Smooth muscle cell (in vitro differentiated cells): Measurements from ENCODE around the gene DAPP1. TPM values are rescaled to one million over a fixed set of nuclear protein-coding genes. Genes with fewer than 3 reads are reported as not detected.

ENCODE experiments used
- DNase-seq: peaks from one replicate; lab custom pipeline; 2025; ENCODE audit not compliant: unreplicated experiment; lab: John Stamatoyannopoulos, UW
- H2AFZ ChIP-seq: fragments of 200-600 bp; sonication (generic); 2 replicates; pipeline ENCODE4 v1.6.0; 2016; ENCODE audit warnings: antibody characterized with exemption, low read depth, mild to moderate bottlenecking
- H3F3A ChIP-seq: fragments of 200-600 bp; sonication (generic); 2 replicates; pipeline ENCODE4 v1.6.0; 2017; ENCODE audit warnings: antibody characterized with exemption, low read depth
- H3K27ac ChIP-seq: fragments of 200-600 bp; sonication (generic); 2 replicates; pipeline ENCODE4 v1.5.1; 2016; ENCODE audit warnings: low read depth, mild to moderate bottlenecking
- H3K27me3 ChIP-seq: fragments of 200-600 bp; sonication (generic); 2 replicates; pipeline ENCODE4 v1.6.1; 2016; ENCODE audit warnings: low read depth, mild to moderate bottlenecking
- H3K36me3 ChIP-seq: fragments of 200-600 bp; sonication (generic); 2 replicates; pipeline ENCODE4 v1.5.1; 2016; ENCODE audit warnings: low read depth
- H3K4me1 ChIP-seq: fragments of 200-600 bp; sonication (generic); 2 replicates; pipeline ENCODE4 v1.5.1; 2016; ENCODE audit warnings: low read depth
- H3K4me2 ChIP-seq: fragments of 200-600 bp; sonication (generic); 2 replicates; pipeline ENCODE4 v1.6.0; 2016; ENCODE audit warnings: mild to moderate bottlenecking
- H3K4me3 ChIP-seq: fragments of 200-600 bp; sonication (generic); 2 replicates; pipeline ENCODE4 v1.5.1; 2016; ENCODE audit warnings: mild to moderate bottlenecking
- H3K79me2 ChIP-seq: fragments of 200-600 bp; sonication (generic); 2 replicates; pipeline ENCODE4 v1.6.0; 2016; ENCODE audit warnings: low read depth, mild to moderate bottlenecking
- H3K9ac ChIP-seq: fragments of 200-600 bp; sonication (generic); 2 replicates; pipeline ENCODE4 v1.6.0; 2016; ENCODE audit warnings: low read depth
- H3K9me3 ChIP-seq: fragments of 200-600 bp; sonication (generic); replicated peaks from 2 replicates; pipeline ENCODE4 v1.5.1; 2016; ENCODE audit warnings: low read depth
- H4K20me1 ChIP-seq: fragments of 200-600 bp; sonication (generic); 2 replicates; pipeline ENCODE4 v1.6.0; 2016; ENCODE audit warnings: low read depth
- WGBS: methylation state at CpG from one replicate; pipeline ENCODE4 v1.1.7; 2016; ENCODE audit warnings: low lambda C conversion rate; 5-methylcytosine and 5-hydroxymethylcytosine counted together
- polyA plus RNA-seq: library from polyadenylated mRNA; unstranded; fragments of >200 nt; fragmentation: Nextera tagmentation; extraction: Ambion mirVana; gene quantifications from 2 replicates; pipeline ENCODE4 v1.2.1, GENCODE V29; 2016
- total RNA-seq: library from RNA; depleted of rRNA; stranded (reverse); fragments of >200 nt; gene quantifications from 2 replicates; pipeline ENCODE4 v1.2.3, GENCODE V29; 2014
- TF ChIP-seq, protein P1 (sequence below): fragments of 200-600 bp; sonication (generic); IDR thresholded peaks from 2 replicates; pipeline ENCODE4 v1.5.1; 2017; ENCODE audit warnings: borderline replicate concordance, mild to moderate bottlenecking, antibody characterized with exemption; ENCODE audit not compliant: insufficient read depth, poor library complexity, severe bottlenecking

DAPP1 gene
- total and polyA plus RNA-seq, 2 experiments from 2014 or later = 1.0 to 7.9 TPM

GRCh38 chr4:99803566-99804101 lies 13.0 kb upstream of the DAPP1 start:
- DNase-seq = no peak
- no peaks in the 10 kb centered on the region for H4K20me1 ChIP-seq
- TF ChIP-seq, protein P1, sequence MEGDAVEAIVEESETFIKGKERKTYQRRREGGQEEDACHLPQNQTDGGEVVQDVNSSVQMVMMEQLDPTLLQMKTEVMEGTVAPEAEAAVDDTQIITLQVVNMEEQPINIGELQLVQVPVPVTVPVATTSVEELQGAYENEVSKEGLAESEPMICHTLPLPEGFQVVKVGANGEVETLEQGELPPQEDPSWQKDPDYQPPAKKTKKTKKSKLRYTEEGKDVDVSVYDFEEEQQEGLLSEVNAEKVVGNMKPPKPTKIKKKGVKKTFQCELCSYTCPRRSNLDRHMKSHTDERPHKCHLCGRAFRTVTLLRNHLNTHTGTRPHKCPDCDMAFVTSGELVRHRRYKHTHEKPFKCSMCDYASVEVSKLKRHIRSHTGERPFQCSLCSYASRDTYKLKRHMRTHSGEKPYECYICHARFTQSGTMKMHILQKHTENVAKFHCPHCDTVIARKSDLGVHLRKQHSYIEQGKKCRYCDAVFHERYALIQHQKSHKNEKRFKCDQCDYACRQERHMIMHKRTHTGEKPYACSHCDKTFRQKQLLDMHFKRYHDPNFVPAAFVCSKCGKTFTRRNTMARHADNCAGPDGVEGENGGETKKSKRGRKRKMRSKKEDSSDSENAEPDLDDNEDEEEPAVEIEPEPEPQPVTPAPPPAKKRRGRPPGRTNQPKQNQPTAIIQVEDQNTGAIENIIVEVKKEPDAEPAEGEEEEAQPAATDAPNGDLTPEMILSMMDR = no peak
- H3K27me3 ChIP-seq = no peaks in the 10 kb centered on the region
- no peak overlapping the region for H3K27ac ChIP-seq
- H3K36me3 ChIP-seq = no peaks in the 10 kb centered on the region
- 84% methylated on average over 4 of the region's 4 CpGs for WGBS
- no peaks in the 10 kb centered on the region for H3K9me3 ChIP-seq
- H3K9ac ChIP-seq = no peak overlapping the region
- no peak overlapping the region for H2AFZ ChIP-seq
- no peaks in the 10 kb centered on the region for H3K4me1 ChIP-seq
- H3K4me3 ChIP-seq = no peak overlapping the region
- no peaks in the 10 kb centered on the region for H3F3A ChIP-seq
- H3K4me2 ChIP-seq = no peak overlapping the region
- H3K79me2 ChIP-seq = no peaks in the 10 kb centered on the region

- H3K4me1 ChIP-seq = no peaks in the 10 kb centered on the region
- no peaks in the 10 kb centered on the region for H4K20me1 ChIP-seq
- no peak overlapping the region for H3K27ac ChIP-seq
- H2AFZ ChIP-seq = no peak overlapping the region
- H3K9ac ChIP-seq = no peak overlapping the region
- H3F3A ChIP-seq = no peaks in the 10 kb centered on the region
- no peaks in the 10 kb centered on the region for H3K9me3 ChIP-seq
- H3K4me3 ChIP-seq = no peak overlapping the region
- H3K36me3 ChIP-seq = no peaks in the 10 kb centered on the region
- no peaks in the 10 kb centered on the region for H3K79me2 ChIP-seq
- TF ChIP-seq, protein P1 = no peak
- DNase-seq = no peak
- H3K27me3 ChIP-seq = no peaks in the 10 kb centered on the region
- no peak overlapping the region for H3K4me2 ChIP-seq
- 68% methylated on average over 4 of the region's 4 CpGs for WGBS
Observed at GRCh38 chr4:99806545-99806944, 10.1 kb upstream of the DAPP1 start.

- H3K9ac ChIP-seq = no peak overlapping the region
- H3K36me3 ChIP-seq = no peaks in the 10 kb centered on the region
- H3K27me3 ChIP-seq = no peaks in the 10 kb centered on the region
- no peaks in the 10 kb centered on the region for H3K79me2 ChIP-seq
- H3K9me3 ChIP-seq = no peaks in the 10 kb centered on the region
- TF ChIP-seq, protein P1 = no peak
- H3K4me3 ChIP-seq = peak overlapping the region; percentile 1
- H3K4me1 ChIP-seq = no peaks in the 10 kb centered on the region
- no peaks in the 10 kb centered on the region for H4K20me1 ChIP-seq
- H3F3A ChIP-seq = no peaks in the 10 kb centered on the region
- 6% methylated on average over 4 of the region's 4 CpGs for WGBS
- no peak overlapping the region for H2AFZ ChIP-seq
- H3K4me2 ChIP-seq = peak overlapping the region; percentile 38
- DNase-seq = no peak
- H3K27ac ChIP-seq = no peak overlapping the region
Observed at GRCh38 chr4:99807666-99808065, 9.0 kb upstream of the DAPP1 start.

DNA sequence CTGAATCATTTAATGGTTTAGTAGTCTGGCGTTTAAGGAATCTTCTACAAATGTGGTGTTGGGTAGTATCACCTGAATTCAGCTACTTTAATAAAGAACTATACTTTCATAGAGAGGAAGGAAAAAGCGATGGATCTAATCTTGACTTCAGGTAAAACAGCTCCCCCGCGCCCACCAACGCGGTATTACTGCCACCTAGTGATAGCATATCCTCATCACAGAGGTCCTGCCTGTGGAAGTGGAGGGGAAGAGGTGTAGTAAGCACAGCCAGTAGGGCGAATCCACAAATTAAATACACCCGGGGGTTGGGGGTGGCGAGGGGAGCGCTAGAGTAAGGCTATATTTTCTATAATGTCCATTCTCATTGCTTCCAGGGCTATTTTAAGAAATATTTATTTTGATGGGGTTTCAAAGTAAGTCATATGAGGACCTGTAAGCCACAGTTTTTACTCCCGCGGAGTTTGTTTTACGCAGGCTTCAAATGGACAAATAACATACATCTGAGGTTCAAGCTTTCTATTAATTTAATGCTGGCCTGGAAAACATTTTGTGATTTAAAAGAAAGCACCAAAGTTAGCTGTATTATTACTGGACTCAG lies 8.3 kb upstream of the DAPP1 start:
- no peaks in the 10 kb centered on the region for H3K79me2 ChIP-seq
- no peak for DNase-seq
- H2AFZ ChIP-seq = no peak overlapping the region
- 28% methylated on average over 13 of the region's 13 CpGs for whole genome bisulfite sequencing
- H3K4me3 ChIP-seq = peak overlapping the region; percentile 1
- no peaks in the 10 kb centered on the region for H3F3A ChIP-seq
- TF ChIP-seq, protein P1 = peak; percentile 62
- H3K4me1 ChIP-seq = no peaks in the 10 kb centered on the region
- H3K27me3 ChIP-seq = no peaks in the 10 kb centered on the region
- peak overlapping the region; percentile 38 for H3K4me2 ChIP-seq
- H3K36me3 ChIP-seq = no peaks in the 10 kb centered on the region
- no peaks in the 10 kb centered on the region for H3K9me3 ChIP-seq
- H4K20me1 ChIP-seq = no peaks in the 10 kb centered on the region
- no peak overlapping the region for H3K27ac ChIP-seq
- no peak overlapping the region for H3K9ac ChIP-seq
